Cardiac fibroblast (primary cell): ENCODE results near the gene CLIC4.
A peak's percentile ranks its signal among the peaks of the same experiment; 100 is the strongest.

Experiments
- DNase-seq, 2 donors: peaks; one replicate each; pipeline versions ENCODE4 v3.0.0 to v3.0.0-alpha.2; 2010; ENCODE audit warnings: low read depth in 2 of 2
- H3K4me3 ChIP-seq, 2 donors: replicated peaks in 1 of 2; 1 replicate in 1 of 2; 2 replicates in 1 of 2; pipeline ENCODE4 v1.5.1; 2011; ENCODE audit warnings: low read depth in 2 of 2, low read length in 2 of 2, mild to moderate bottlenecking in 2 of 2, moderate library complexity in 1 of 2
- TF ChIP-seq, protein P1 (sequence below): IDR thresholded peaks from one replicate; pipeline ENCODE4 v1.5.1; 2011; ENCODE audit warnings: low read depth, mild to moderate bottlenecking, low read length, inconsistent platforms

The CLIC4 gene

DNA sequence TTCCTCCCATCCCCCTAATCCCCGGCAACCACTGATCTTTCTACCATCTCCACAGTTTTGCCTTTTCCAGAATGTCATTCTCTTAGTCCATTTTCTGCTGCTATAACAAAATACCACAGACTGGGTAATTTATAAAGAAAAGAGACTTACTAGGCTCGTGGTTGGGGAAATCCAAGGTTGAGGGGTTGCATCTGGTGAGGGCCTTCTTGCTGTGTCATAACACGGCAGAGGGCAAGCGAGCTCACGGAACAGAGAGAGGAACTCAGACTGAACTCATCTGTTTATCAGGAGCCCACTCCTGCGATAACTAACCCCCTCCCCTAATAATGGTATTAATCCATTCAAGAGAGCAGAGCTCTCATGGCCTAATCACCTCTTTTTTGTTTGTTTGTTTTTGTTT lies 132.8 kb downstream of the CLIC4 start:
- DNase-seq, result no peak
- TF ChIP-seq, protein P1, sequence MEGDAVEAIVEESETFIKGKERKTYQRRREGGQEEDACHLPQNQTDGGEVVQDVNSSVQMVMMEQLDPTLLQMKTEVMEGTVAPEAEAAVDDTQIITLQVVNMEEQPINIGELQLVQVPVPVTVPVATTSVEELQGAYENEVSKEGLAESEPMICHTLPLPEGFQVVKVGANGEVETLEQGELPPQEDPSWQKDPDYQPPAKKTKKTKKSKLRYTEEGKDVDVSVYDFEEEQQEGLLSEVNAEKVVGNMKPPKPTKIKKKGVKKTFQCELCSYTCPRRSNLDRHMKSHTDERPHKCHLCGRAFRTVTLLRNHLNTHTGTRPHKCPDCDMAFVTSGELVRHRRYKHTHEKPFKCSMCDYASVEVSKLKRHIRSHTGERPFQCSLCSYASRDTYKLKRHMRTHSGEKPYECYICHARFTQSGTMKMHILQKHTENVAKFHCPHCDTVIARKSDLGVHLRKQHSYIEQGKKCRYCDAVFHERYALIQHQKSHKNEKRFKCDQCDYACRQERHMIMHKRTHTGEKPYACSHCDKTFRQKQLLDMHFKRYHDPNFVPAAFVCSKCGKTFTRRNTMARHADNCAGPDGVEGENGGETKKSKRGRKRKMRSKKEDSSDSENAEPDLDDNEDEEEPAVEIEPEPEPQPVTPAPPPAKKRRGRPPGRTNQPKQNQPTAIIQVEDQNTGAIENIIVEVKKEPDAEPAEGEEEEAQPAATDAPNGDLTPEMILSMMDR, result no peak
- no peak overlapping the region for H3K4me3 ChIP-seq

DNA sequence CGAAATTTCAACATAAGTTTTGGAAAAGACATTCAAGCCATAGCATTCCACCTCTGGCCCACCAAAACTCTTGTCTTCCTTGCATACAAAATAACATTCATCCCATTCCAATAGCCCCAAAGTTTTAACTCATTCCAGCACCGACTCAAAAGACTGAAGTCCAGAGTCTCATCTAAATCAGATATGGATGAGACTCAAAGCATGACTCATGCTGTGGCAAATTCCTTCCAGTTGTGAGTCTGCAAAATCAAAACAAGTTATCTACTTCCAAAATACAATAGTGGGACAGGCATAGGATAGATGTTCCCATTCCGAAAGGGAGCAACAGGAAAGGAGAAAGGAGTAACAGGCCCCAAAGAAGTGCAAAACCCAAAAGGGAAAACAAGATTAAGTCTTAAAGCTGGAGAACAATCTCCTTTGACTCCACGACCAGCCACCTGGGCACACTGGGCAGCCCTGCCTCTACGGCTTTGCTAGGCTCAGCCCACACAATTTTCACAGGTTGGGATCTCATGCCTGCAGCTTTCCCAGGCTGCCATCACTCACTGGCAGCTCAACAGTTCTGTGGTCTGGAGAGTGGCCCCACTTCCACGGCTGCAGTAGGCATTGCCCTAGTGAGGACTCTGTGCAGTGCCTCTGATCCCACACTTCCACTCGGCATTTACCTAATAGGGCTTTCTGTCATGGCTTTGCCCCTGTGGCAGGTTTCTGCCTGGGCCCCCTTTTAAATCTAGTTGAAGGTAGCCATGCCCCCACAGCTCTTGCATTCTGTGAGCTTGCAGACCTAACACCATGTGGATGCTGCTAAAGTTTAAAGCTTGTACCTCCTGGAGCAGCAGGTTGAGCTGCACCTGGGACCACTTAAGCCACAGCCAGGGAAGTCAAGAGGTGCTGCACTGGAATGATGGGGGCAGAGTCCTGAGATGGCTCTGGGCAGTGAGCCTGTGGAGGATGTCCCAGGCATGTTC lies 133.8 kb downstream of the CLIC4 start:
- TF ChIP-seq, protein P1, result no peak
- DNase-seq, result peak; percentile 27 to 49
- H3K4me3 ChIP-seq, result no peak overlapping the region

DNA sequence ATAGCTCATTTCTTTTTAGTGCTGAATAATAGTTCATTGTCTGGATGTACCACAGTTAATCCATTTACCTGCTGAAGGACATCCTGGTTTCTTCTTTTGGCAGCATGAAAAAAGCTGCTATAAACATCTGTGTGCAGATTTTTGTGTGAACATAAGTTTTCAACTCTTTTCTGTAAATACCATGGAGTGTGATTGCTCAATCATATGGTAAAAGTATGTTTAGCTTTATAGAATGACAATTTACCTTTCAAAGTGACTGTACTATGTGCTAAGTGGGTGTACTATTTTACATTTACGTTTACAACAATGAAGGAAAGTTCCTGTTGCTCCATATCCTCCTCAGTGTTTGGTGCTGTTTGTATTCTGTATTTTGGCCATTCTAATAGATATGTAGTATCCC lies 135.8 kb downstream of the CLIC4 start:
- TF ChIP-seq, protein P1, result no peak
- H3K4me3 ChIP-seq, result no peak overlapping the region
- no peak for DNase-seq

DNA sequence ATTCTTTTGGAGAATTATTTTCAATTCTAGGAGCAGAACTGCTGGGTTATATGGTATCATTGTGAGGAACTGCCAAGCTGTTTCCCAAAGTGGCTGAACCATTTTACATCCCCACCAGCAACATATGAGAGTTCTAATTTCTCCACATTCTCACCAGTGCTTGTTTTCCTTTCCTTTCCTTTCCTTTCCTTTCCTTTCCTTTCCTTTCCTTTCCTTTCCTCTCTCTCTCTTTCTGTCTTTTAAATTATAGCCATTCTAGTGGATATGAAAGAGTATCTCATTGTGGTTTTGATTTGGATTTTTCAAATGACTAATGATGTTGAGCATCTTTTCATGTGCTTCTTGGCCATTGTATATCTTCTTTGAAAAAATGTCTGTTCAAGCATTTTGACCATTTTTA lies 139.5 kb downstream of the CLIC4 start:
- H3K4me3 ChIP-seq, result no peak overlapping the region
- TF ChIP-seq, protein P1, result no peak
- DNase-seq, result no peak

DNA sequence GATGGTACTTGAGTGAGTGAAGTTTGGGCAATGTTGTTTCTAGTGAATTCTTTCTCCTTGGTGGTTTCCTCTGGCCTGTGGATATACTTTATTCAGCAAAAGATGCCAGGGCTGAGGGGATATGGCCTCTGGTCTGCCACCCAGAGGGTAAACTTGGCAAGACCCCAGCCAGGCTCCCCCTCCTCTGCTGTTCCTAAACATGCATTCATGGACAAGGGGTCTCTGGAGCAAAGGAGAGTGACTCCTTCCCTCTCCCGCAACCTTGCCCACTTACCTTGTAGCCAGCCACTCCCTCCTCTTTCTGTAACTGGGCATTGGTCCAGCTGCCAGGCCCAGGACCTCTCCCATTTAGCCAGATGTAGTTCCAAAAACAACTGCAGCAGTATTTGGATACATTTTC lies 141.0 kb downstream of the CLIC4 start:
- DNase-seq, result no peak
- no peak overlapping the region for H3K4me3 ChIP-seq
- TF ChIP-seq, protein P1, result no peak

DNA sequence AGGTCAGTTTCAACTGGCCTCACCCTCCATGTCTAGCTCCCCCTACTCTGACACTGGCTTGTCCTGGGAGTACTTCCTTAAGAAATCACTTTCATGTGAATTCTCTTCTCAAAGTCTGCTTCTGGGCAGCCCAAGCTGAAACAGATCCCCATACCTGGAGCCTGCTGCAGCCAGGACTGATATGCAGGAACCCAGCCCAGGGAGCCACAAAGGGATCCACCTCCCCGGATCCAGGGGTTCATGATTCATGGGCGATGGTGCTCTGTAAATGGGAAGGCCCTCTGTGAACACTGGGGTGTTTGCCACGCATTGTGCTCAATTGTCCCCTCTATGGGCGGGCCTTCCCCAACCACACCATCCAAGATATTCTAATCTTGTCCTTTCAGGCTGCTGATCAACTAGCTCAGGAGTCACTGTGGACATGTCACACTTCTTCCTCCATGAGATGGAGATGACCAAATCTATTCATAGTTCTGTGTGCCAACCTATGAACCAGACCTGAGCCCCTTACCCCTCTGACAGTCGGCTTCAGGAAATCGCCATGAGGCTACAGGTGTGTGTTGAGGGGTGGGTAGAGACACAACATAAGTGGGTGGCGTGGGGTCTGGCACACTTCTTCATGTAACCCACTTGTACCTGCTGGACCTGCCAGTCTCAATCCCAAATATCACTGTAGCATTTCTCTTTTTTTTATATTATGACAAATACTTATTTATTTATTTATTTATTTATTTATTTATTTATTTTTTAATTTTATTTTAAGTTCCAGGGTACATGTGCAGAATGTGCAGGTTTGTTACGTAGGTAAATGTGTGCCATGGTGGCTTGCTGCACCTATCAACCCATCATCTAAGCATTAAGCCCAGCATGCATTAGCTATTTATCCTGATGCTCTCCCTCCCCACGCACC lies 143.1 kb downstream of the CLIC4 start:
- TF ChIP-seq, protein P1, result no peak
- no peak overlapping the region for H3K4me3 ChIP-seq
- no peak for DNase-seq
